Gastrocnemius medialis (tissue), 4 donors: ENCODE measurements around the gene SNX14.

Experiments
- POLR2A ChIP-seq, 2 donors: fragments of 450-650 bp; IDR thresholded peaks; one replicate each; pipeline ENCODE4 v1.6.1; 2017; ENCODE audit warnings: antibody characterized with exemption in 2 of 2, mild to moderate bottlenecking in 2 of 2, moderate library complexity in 2 of 2
- TF ChIP-seq, protein P1 (sequence below), 5 experiments: fragments of 450-650 bp in 3 of 5; fragments of 200-600 bp in 2 of 5; sonication (generic) in 2 of 5; IDR thresholded peaks in 4 of 5; conservative IDR thresholded peaks in 1 of 5; 1 replicate in 4 of 5; 2 replicates in 1 of 5; pipeline ENCODE4 v1.5.1; 2016 to 2019; ENCODE audit warnings: antibody characterized with exemption in 5 of 5, mild to moderate bottlenecking in 3 of 5, moderate library complexity in 3 of 5

DNA sequence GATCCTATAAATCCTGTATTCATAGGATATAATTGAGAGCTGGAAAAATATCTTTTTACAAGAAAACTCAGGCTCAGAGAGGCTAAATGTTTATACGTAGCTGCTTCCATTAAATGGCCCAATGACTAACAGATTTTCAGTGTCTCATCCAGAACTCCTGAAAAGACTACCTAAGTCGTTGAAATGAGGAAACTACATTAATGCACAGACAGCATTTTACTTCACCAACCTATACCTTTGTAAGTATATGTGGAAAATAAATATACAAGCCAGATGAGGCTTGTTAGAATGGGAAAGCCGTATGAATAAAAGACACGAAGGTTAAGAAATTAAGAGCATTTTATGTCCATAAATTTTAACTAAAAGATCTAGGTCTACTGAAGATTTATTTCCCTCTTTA, 8.4 kb upstream of the SNX14 start:
- TF ChIP-seq, protein P1, sequence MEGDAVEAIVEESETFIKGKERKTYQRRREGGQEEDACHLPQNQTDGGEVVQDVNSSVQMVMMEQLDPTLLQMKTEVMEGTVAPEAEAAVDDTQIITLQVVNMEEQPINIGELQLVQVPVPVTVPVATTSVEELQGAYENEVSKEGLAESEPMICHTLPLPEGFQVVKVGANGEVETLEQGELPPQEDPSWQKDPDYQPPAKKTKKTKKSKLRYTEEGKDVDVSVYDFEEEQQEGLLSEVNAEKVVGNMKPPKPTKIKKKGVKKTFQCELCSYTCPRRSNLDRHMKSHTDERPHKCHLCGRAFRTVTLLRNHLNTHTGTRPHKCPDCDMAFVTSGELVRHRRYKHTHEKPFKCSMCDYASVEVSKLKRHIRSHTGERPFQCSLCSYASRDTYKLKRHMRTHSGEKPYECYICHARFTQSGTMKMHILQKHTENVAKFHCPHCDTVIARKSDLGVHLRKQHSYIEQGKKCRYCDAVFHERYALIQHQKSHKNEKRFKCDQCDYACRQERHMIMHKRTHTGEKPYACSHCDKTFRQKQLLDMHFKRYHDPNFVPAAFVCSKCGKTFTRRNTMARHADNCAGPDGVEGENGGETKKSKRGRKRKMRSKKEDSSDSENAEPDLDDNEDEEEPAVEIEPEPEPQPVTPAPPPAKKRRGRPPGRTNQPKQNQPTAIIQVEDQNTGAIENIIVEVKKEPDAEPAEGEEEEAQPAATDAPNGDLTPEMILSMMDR (IDR thresholded peaks at IDR 0.05 in 4 of 5, conservative IDR thresholded peaks at IDR 0.05 in 1 of 5), result no peak
- no peak for TF ChIP-seq POLR2A (IDR thresholded peaks at IDR 0.05)
